NCI-H526 treated with DMSO at 0.1 percent for 48 hours (cell line): ENCODE measurements around the gene MSI2.

Experiments used
- DNase-seq: peaks from one replicate; lab custom pipeline; 2025; lab: John Stamatoyannopoulos, UW

MSI2 gene

DNA sequence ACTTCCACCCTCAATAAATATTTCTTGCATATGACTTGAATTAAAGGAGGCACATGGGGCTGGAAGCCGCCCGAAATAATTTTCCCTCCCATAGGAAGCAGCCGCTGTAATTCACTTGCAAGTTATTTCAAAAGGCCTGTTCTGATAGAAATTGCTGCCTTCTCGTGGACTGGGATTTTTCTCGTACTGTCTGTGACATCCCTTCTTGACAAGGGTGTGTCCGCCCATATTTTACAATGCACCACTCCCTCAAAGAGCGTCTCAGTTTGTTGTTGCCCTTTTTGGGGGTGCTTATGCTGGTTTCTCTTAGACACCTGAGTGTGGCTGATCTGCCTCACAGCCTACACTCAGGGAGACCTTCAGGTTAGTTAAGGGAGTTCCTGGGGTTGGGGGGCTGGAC lies 160.0 kb downstream of the MSI2 start:
- no peak for DNase-seq

DNA sequence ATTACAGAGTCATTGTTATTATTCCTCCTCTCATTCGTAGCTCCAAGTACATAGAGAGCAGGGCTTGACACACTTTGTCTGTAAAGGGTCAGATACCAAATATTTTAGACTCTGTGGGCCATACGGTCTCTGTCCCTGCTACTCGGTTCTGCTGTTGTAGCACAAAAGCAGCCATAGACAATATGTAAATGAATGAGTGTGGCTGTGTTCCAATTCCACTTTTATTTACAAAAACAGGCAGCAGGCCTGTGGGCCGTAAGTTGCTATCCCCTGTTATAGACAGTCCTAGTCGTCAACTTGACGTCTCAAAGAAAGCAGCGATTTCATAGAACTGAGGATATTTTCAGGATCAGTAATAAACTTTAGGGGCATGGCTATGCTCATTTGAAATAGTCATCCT lies 161.6 kb downstream of the MSI2 start:
- DNase-seq, result no peak

- DNase-seq, result no peak
Measured at GRCh38 chr17:57418463-57419246, 162.3 kb downstream of the MSI2 start.

DNA sequence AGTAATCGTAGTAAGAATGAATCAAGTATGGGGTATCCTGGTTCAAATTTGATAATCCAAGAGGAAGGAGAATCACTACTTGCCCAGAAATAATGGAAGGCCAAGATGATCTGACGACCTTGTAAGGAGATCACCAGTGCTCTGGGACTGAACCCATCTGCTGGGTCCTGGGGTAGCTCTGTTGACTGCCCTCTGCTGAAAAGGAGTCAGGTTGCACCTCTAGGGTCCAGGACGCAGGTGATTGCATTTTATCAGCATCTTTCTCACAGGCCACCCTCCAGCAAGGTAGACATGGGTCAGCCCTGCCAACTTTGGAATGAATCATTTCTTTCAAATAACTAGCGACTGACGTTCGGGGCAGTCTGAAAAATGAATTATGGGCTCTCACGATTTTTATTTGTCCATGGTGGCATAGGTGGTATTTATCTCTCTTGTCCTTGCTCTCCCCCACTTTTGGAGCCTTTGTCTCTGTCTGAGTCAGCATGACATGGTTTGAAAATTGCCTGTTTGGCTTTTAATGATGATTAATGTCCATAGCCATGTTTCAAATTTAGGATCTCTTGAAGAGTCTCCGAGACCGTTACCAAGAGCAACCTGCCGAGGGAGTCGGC lies 163.7 kb downstream of the MSI2 start:
- no peak for DNase-seq

DNA sequence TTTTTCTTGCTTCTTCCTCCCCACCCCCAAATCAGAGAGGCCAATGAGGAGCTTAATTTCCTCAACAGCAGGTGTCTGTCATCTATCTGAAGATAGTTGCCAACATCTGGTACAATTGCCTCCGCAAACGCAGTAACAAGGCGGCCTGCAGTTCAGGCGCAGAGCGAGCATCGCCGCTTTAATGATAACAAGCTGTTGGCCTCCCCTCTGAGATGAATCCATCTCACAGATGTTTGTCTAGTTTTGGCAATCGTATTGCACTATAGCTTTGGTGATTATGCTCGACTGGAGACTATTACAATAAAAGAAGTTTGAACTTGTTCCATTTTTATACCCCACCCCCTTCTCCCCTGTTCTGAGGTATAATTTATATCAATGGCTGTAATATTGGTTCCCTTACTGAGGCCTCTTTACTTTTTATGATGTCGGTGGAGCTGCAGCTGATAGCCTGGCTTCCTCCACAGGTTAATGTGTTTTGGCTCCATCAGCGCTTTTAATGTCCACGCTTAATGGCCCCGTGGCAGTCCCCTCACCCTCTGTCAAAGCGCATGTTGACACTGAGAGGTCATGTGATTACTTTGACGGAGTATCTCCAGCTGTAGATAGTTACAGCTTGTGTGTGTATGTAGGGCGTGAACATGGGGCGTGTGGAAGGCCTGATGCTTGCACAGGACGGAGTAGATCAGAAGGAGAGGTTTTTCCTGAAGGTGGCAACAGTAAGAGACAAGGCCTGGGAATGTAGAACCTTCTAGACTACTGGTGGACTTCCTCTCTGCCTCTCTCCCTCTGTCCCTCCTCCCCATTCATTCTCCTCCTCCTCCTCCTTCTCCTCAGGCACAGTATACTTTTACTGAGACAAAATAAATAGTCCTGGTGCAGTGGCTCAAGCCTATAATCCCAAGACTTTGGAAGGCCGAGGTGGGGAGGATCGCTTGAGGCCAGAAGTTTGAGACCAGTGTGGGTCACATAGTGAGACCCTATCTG lies 164.7 kb downstream of the MSI2 start:
- DNase-seq, result no peak

DNA sequence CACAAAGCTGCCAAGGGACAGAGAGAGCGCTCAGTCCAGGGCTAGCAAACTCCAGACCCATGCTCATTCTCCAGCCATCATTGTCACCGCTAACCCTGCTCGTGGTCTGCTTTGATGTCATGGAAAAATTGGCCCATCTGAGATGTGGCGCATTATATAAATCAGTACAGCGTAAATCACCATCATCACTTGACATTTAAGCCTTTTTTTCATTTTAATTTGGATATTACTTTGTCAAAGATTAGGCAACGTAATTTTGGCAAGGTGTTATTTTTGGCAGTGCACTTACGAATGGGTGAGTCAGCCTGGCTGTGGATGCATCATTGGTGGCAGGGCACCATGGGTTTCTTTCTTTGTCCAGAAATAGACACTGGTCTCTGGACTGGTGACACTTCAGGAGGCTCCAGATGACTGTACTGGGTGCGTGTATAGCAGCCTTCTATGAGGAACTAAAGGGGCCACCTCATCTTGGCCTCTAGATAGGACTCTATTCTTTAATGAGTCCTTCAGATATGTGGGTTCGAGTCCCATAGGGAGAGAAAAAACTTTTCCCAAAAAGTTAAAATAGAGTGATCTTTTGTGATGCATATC lies 166.3 kb downstream of the MSI2 start:
- DNase-seq, result no peak

GRCh38 chr17:57423541-57423940 lies 167.2 kb downstream of the MSI2 start:
- no peak for DNase-seq

DNA sequence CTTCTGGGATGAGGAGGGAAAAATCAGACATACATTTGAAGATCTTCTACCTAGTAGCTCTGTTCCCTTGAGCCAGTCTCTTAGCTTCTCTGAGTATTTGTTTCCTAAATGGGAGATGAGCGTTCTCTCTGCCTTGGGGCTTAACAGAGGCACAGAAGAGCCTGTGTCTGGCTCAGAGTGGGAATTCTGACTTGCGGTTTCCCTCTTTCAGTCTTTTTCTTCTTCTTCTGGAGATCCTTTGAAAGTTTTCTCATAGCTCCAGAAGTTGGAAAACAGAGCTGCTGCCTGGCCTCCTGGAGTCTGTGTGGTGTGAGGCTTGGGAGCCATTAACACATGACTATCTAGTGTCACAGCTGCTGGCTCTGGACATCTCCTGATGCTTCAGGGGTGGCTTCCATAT lies 167.9 kb downstream of the MSI2 start:
- no peak for DNase-seq

DNA sequence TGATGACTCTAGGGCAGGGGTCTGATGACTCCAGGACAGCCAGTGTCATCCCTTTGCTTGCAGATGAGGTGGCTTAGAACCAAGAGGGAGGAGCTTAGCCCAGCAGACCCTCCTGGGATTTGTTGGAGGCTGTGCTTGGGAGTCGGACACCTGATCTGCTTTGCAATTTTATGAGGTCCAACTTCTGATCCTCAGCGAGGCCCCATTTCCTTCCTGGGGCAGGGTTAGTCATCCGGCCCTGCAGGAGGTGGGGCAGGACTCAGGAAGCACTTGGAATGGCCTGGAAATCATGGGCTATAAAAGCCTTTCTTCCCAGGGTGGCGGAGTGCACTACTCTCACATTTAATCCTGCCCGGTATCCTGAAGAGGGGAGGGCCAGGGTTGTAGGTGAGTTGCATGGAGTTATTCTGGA lies 168.5 kb downstream of the MSI2 start:
- peak; percentile 15 for DNase-seq

DNA sequence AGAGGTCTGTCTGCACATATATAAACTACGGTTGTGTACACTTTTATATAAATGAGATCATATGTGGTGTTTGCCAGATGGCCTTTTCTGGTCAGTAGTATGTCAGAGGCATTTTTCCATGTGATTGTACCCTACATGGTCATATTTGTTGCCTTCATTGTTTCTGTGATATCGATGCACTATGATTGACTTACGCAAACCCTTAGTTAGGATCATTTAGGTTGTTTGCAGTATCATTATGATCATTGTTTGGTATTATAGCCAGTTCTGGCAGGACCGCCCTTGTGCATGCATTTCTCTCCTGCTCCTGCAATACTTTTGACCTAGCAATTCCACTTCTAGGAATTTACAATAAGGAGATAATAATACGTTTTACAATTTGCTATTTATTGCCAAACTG lies 169.1 kb downstream of the MSI2 start:
- no peak for DNase-seq

GRCh38 chr17:57425903-57426880 lies 169.9 kb downstream of the MSI2 start:
- DNase-seq, result no peak

DNA sequence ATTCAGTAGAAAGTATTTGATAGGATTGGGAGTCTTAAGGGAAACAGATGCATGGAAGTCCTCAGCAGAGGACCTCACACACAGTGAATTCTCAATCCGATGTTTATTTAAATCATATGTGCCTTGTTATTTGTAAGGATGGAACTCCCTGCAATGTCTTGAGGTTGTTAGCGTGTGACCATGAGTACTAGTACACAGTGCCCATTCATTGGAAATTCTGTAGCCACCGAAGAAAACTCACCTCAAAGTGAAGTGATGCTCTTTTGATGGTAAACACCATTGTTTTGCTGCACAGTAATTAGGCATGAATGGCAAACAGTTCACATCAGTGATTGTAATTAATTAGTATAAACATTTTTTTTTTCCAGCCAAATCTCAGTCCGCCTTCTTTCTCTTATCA lies 173.6 kb downstream of the MSI2 start:
- no peak for DNase-seq

DNA sequence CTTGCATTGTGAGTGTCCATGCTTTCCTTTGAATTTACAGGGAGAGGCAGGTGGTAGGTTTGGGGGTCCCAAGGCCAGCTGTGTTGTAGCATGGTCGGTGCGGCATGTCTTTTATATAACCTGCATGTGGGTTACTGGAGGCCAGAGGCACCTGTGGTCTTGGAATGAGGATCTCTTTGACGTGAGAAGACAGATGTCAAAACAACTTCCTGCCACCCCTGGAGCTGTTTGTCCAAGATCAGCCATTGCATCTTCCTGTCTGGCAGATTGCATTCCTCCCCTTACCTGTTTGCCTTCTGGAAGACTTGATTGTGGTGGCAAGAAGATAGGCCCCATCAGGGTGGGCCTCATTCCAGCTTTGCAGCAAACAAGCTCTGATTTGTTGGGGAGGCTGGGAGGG lies 175.1 kb downstream of the MSI2 start:
- no peak for DNase-seq

- no peak for DNase-seq
Measured at GRCh38 chr17:57432507-57433277, 176.4 kb downstream of the MSI2 start.

GRCh38 chr17:57433452-57433851 lies 177.1 kb downstream of the MSI2 start:
- no peak for DNase-seq

GRCh38 chr17:57434361-57434760 lies 178.0 kb downstream of the MSI2 start:
- no peak for DNase-seq

- DNase-seq, result no peak
Measured at GRCh38 chr17:57436565-57436964, 180.2 kb downstream of the MSI2 start.

DNA sequence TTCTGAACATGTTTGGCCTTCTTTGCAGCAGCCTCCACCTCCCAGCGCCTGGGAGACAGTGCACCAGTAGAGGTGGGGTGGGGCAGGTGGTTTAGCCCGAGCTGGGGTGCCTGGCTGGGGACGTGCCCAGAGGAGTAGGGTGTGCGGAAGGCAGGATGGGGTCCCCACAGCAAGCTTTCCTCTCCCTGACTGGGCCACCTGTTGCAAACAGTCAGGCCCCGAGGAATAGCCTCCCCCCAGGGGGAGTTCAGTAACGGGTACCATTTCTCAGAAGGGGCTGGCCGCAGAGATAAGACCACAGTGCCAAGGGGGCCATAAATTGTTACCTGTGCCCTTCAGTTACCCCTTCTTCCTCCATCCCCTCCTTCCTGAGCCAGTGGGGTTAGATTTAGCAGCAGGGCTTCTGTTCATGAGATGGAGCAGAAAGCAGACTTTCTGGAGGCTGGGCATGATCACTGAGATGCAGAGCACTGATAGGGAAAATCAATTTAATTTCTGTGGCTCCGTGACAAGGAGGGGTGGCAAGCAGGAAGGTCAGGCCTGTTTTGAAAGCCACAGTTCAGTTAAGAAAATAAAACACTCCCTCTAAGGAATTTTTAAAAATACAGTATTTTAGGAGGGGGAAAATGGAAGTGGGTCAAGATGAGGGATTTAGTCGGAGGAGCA lies 181.9 kb downstream of the MSI2 start:
- no peak for DNase-seq

DNA sequence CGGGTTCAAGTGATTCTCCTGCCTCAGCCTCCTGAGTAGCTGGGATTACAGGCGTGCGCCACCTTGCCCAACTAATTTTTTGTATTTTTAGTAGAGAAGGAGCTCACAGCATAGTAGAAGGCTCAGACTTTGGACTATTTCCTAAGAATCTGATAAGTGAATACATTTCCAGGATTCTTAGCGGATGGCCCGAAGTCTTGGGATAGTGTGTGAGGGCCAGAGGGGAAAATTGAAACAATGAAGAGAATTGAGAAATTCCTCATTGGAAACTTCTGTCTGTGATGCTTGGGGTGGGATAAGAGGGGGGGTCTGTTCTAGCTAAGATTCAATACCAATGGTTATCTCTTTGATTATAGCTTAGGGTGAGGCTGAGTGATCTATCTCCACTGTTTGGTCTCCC lies 183.3 kb downstream of the MSI2 start:
- no peak for DNase-seq
